NCI-H460 (cell line): ENCODE results near the gene DBF4B. TPM values are rescaled to one million over a fixed set of nuclear protein-coding genes. Genes with fewer than 3 reads are reported as not detected.

ENCODE experiments used
- DNase-seq: peaks from one replicate; pipeline ENCODE4 v3.0.0-alpha.2; 2016; ENCODE audit warnings: low read depth; ENCODE audit errors: extremely low read depth
- total RNA-seq: library from RNA; depleted of rRNA; stranded (reverse); fragments of >200 nt; shearing (Covaris generic); gene quantifications from 2 replicates; pipeline ENCODE4 v1.2.3, GENCODE V29; 2014

The DBF4B gene
- total RNA-seq, 1 experiment from 2014 or later, result 12.9 TPM

DNA sequence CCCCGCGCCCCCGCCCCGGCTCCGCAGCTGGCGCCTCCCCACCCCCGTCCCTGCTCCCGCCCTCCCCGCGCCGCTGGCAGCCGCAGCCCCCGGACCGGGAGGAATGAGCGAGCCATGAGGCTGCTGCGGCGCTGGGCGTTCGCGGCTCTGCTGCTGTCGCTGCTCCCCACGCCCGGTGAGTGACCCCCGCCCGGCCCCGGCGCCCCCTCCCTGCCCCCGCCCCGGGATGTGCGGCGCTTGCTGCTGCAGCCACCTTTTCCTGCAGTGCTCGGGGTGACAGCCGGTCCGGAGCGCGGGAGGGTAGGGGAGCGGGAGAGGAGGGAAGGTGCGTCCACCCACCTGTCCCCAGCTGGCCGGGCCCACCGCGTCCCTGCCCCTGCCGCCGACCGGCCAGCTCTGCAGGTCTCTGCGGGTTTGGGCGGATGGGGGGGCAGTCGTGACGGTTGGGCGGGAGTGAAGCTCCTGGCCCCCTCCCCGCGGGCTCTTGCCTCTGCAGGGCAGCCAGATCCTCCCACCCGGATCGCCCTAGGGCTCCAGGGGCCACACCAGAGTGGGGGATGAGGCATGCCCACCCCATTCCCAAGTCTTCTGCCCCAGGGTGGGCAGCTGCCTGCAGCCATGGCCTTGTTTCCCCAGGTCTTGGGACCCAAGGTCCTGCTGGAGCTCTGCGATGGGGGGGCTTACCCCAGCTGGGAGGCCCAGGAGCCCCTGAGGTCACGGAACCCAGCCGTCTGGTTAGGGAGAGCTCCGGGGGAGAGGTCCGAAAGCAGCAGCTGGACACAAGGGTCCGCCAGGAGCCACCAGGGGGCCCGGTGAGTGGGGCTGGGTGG lies 50.8 kb downstream of the DBF4B start:
- no peak for DNase-seq

DNA sequence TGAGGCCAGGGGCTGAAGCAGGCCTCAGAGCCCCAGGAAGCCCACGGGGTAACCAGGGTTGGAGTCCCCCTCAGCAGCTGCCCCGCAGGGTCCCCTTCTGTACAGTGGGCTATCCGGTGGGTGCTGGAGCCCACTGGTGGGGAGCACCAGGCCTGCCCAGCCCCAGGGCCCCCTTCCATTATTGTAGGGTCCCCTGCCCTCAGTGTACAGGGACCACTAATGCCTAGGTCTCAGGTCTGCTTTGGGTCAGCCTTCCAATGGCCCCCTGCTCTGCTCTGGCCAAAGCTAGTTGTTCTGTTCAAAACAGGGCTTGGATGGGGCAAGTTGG lies 51.4 kb downstream of the DBF4B start:
- no peak for DNase-seq

DNA sequence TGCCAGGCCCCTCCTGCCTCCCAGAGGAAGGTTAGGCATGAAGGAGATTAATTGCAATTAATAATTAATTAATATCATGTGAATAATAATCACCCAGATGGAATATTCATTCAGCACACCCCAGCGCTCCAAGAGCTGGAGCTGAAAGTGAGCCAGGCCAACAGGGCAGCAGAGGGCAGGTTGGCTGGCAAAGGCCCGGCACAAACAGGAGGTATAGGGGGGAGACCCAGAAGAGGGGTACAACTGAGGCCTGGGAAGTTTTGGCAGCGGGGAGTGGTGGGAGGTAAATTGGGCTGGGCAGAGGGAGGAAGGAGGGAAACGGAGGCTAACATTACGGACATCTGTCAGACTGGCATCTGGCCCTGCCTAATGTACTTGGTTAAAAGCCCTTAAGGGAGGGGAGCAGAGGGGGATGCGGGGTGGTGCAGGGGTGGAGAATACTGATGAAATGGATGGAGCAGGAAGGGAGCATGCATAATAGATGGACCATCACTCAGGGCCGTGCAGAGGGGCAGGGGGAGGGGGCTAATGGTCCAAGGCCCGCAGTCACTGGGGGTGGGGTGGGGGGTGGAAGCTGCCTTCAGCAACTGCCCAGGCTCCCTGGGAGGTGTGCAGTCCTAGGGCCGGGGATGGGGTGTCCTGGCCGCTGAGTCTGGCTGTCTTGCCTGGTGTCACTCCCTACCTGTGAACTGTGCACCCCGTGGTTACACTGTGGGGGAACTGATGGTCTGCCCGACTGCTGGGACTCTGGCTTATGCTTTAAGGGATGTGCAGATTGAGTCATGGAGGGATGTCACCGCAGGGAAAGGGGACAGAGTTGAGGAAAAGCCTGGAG lies 52.2 kb downstream of the DBF4B start:
- no peak for DNase-seq

DNA sequence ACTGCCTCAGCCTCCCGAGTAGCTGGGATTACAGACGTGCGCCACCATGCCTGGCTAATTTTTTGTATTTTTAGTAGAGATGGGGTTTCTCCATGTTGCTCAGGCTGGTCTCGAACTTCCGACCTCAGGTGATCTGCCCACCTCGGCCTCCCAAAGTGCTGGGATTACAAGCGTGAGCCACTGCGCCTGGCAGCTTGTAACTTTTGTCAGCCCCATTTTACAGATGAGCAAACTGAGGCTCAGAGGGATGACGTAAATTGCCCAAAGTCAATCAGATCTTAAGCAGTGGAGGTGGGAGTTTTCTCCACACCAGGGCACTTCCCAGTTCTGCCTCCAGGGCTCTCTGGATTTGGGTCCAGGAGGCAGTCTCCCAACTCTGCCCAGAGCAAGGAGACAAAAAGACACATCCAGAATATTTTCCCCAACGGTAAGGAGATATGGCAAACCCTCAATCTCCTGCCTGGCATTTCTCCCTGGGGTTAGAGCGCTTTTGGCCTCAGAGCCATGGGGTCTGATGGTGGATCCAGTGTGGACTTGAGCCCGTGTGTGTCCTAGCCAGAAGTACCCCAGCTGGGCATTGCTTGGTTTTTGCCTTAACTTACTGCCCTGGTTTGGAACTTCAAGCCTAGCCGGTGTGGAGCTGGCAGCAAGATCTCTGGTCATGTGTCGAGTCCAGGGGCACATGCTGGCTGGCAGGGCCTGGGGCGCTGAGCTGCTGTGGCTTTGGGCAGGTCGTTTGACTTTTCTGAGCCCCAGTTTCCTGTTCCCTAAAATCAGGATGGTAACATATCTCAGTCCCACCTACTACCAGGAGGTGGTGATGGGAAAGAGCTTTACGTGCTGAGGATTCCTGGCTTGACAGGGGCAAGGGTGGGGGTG lies 53.7 kb downstream of the DBF4B start:
- no peak for DNase-seq

DNA sequence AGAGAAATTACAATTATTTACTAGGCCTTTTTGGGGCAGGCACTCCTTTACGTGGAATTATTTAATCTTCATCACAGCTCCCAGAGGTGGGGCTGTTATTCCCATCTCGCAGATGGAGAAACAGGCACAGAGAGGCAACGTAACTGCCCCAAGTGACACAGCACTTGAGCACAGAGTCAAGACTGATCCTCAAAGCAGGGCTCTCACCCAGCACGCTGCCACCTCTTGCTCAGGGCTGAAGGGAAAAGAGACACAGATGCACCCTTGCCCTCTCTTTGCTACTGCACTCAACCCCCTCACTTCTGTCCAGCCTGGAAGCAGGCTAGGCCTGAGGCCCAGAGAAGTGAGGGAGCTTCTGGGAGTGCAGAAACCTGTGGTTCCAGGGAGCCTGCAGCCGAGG lies 54.7 kb downstream of the DBF4B start:
- no peak for DNase-seq

DNA sequence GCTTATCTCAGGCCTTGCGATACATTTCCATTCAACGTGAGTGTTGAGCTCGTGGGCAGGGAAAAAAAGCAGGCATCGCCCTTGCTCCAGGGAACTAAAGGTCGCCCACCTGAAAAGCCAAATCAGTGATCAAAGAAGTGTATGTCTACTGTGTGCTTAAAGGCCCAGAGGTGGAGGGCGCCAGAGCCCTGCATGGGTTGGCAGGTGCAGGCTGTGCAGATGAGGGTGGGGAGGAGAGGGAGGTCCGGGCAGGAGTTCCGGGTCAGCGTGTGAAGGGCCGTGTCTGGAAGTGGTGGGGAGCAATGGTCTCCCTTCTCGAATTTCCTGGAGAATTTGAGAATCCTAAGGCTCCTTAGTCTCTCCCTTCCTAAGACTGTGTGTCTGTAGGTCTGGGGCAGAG lies 57.5 kb downstream of the DBF4B start:
- DNase-seq, result no peak

DNA sequence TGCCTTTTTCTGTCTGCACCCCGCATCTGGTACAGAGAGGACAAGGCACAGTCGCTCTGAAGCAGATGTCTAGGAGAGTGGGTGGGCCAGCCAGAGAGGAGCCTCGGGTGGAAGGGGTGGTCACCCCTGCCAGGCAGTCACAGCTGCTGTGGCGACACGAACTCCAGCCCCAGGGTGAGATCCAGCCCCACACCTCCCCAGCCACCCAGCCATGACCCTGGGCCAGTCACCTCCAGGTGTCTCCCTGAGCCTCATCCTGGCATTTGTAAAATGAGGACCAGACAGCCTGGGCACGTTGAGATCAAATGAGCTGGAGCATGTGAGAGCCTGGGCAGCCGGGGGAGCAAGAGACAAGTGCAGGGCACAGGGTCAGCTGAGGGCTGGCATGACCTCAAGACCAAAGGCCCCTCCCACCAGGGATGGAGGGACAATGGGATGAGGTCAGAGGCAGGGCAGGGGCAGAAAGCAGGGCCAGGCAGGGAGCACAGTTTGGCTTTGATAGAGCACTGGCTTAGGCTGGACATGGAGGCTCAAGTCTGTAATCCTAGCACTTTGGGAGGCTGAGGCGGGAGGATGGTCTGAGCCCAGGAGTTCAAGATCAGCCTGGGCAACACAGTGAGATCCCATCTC lies 58.1 kb downstream of the DBF4B start:
- DNase-seq, result no peak

DNA sequence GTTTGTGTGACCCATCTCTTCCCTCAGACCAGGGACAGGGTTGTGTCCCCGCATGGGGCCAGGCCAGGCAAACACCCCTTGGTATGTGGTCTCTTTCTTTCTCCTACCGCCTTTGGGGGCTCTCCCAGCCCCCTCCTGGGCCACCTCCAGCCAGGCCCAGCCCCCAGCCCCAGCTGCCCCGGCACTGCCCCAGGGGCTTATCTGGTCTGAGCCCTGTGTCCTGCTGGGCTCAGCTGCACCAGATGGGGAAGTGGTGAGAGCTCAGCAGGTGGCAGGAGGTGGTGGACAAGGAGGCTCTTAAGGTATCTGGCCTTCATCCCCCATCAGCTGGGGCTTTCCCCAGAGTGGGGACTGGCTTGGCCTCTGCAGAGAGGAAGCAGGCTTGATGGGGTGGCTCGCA lies 59.0 kb downstream of the DBF4B start:
- no peak for DNase-seq

DNA sequence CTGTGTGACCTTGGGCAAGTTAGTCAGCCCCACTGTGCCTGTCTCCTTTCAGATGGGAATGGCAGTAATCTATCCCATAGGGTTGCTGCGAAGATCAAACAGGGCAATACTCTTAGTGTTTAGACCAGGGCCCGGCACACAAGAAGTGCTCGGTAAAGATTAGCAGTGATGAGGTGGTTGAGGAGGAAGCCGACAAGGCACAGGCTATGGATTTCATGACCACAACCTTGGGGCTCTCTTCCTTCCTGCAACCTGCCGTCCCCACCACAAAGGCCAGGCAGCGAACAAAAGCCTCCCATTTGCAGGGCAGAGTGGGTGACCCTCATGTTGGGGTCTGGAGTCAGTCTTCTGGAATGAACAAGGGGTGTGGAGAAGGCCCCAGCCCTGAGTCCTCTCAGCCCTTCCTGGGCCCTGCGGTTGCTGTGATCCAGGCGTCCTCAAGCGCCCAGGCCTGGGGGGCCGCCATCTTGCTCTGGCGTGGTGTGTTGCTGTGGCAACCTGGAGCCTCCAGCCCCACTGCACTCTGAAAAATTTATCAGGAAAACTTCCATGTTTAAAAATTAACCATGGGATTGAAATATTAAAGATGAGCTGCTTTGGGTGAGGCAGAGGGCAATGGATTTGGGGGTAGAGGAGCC lies 60.2 kb downstream of the DBF4B start:
- no peak for DNase-seq

DNA sequence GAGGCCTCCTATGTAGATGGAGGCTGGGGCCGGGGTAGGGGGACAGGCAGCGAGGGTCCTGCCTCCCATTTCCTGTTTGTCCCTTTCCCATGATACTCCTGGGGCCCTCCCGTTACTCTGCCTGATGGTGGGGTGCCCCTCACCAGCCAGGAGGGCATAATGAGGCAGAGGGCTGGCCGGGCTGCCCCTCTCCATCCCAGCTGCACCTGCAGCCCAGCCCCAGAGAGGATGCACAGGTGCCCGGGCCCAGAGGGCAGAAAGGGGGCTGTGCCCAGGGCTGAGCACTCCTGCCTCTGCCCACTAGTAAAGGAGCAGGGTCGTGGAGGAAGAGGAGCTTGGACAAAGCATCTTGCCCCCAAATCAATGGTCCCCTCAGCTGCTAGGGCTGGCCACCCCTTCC lies 60.8 kb downstream of the DBF4B start:
- no peak for DNase-seq

DNA sequence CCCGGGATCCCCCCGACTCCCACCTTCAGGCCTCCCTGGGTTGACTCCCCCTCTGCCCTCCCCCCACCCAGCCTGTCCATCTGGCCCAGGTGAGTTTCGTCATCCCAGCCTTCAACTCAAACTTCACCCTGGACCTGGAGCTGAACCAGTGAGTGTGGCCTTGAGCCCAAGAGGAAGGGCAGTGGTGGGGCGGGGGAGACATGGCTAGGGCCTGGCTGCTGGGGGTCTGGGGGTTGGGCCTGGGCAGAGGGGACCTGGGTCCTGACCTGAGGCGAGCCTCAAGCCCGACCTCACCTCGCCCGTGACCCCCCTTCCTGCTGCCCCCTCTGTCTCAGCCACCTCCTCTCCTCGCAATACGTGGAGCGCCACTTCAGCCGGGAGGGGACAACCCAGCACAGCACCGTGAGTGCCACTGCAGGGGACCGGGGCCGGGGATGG lies 61.2 kb downstream of the DBF4B start:
- DNase-seq, result no peak

DNA sequence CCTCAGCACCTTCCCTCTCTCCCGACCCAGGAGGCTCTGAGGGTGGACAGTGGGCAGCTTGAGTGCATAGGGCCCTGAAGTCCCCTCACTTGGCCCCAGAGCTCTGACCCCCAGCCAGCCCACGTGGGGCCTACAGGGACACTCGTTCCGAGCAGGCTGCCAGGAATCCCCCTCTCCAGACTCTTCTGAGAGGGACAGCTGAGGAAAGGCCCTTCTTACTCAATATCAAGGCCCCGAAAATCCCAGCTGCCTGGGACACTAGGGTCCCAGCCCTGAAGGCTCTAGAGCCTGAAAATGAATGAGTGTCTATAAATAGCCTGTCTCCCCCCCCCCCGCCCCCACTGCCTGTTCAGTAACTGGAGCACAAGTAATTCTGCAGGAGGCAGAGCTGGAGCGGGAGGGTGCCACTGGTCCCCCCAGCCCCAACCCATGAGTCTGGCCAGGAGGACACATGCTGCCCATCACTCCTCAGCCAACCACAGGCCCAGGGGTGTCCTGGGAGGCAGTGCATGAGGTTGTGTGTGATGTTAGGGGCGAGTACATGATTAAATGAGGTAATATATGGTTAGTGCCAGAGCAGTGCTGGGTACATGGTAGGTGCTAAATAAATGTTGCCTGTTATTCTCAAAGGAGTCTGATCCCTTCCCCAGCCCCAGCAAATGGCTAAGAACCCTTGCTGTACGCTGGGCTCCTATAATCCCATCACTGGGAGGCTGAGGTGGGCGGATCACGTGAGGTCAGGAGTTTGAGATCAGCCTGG lies 61.9 kb downstream of the DBF4B start:
- no peak for DNase-seq

DNA sequence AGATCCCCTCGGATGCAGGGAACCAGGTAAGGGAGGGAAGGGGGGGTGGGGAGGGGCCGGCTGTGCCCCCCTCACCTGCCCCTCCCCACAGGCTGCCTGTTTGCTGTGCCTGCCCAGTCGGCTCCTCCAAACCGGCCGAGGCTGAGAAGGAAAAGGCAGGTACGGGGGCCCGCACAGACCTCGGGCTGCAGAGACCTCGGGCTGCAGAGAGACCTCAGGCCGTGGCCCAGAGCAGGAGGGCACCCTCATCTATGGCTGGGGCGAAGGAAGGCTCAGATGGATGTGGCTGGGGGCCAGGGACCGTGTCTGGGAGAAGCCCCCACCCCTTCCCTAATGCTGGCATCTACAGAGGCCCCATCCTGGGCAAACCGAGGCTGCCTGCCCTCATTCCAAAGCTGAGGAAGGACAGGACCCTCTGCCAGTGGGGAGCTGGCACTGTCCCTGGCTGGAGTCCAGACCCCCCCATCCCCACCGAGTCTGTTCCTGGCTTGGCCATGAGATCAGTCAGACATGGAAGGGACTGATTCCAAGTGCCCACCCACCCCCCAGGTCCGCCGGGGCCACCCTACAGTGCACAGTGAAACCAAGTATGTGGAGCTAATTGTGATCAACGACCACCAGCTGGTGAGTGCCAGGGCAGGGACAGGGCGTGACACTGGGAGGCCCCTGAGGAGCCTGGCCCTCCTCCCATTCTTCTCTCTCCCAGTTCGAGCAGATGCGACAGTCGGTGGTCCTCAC lies 64.0 kb downstream of the DBF4B start:
- no peak for DNase-seq

DNA sequence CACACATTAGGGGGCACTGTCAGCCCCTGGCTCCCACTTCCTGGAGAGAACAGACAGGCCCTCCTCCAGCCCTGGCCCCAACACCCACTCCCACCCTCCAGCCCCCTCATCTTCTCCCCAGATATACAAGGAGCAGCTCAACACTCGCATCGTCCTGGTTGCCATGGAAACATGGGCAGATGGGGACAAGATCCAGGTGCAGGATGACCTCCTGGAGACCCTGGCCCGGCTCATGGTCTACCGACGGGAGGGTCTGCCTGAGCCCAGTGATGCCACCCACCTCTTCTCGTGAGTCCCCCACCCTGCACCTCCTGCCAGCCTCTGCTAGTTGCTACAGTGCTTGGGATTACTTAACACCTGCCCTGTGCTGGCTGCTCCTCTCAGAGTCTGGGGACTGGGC lies 64.7 kb downstream of the DBF4B start:
- no peak for DNase-seq

DNA sequence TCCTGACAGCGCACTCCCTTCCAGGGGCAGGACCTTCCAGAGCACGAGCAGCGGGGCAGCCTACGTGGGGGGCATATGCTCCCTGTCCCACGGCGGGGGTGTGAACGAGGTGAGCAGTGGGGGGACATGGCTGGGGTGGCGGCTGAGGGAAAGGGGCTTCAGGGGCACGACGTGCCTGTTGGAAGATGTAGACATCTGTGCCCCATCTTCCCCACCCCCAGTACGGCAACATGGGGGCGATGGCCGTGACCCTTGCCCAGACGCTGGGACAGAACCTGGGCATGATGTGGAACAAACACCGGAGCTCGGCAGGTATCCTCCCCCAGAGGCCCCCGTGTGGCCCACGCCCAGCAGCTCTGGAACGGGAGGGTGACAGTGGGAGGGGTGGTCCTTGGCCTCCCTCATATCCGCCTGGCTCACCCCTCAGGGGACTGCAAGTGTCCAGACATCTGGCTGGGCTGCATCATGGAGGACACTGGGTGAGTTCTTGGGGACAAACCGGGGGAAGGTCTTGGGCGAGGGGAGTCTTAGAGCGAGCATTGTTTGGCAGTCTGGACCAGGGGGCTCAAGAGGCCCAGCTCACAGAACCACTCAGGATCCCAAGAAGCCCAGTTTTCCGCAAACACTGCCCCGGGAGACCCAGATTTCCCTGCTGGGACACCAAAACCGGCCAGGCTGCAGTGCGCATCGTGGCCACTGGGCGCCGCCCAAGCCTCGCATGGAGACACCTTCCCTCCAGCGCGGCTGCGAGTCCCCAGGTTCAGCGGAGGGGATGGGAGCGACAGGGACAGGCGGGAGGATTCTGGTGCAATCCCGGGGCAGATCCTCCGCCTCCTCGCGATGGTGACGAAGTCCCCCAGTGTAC lies 66.0 kb downstream of the DBF4B start:
- peak; percentile 85 for DNase-seq

DNA sequence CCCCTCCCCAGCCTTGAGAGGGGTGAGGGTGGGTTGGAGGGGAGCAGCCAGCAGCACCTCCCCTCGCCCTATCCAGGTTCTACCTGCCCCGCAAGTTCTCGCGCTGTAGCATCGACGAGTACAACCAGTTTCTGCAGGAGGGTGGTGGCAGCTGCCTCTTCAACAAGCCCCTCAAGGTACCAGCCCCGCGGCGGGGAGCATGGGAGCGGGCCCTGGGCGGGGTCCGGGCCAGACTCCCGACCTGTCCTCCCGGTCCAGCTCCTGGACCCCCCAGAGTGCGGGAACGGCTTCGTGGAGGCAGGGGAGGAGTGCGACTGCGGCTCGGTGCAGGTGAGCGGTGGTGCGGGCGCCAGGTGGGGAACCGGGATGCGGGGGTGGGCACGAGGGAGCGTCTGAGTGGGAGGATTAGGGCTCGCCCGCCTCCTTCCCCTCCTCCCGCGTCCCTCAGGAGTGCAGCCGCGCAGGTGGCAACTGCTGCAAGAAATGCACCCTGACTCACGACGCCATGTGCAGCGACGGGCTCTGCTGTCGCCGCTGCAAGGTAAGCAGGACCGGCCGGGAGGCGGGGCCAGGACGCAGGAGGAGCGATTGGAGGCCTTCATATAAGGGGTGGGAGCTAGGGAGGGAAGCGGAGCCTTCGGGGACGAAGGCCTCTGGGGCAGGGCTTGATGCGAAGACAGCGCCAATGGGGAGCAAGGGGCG lies 66.8 kb downstream of the DBF4B start:
- peak; percentile 98 for DNase-seq
